KMS-11 (cell line): ENCODE data around the gene LPAR2.
A peak's percentile ranks its signal among the peaks of the same experiment; 100 is the strongest.

Source experiments
- H2AFZ ChIP-seq: fragments of 200-600 bp; sonication (generic); 2 replicates; pipeline ENCODE4 v1.6.1; 2016; ENCODE audit warnings: antibody characterized with exemption, mixed run types, low read depth
- H3K27ac ChIP-seq: fragments of 200-600 bp; sonication (generic); 2 replicates; pipeline ENCODE4 v1.6.1; 2016; ENCODE audit warnings: mild to moderate bottlenecking, mixed run types
- H3K27me3 ChIP-seq: fragments of 200-600 bp; sonication (generic); 2 replicates; pipeline ENCODE4 v1.6.1; 2017; ENCODE audit warnings: mild to moderate bottlenecking, low read depth, mixed run types, moderate library complexity; ENCODE audit not compliant: insufficient read depth
- H3K36me3 ChIP-seq: fragments of 200-600 bp; sonication (generic); 2 replicates; pipeline ENCODE4 v1.6.1; 2017; ENCODE audit warnings: mild to moderate bottlenecking, mixed run types; ENCODE audit not compliant: insufficient read depth
- H3K4me1 ChIP-seq: fragments of 200-600 bp; sonication (generic); 2 replicates; pipeline ENCODE4 v1.6.1; 2016; ENCODE audit warnings: mild to moderate bottlenecking, low read depth, mixed run types; ENCODE audit not compliant: poor library complexity, severe bottlenecking
- H3K4me2 ChIP-seq: fragments of 200-600 bp; sonication (generic); 2 replicates; pipeline ENCODE4 v1.7.0; 2016; ENCODE audit warnings: mild to moderate bottlenecking, mixed run types
- H3K4me3 ChIP-seq: fragments of 200-600 bp; sonication (generic); IDR thresholded peaks from 2 replicates; pipeline ENCODE4 v1.6.1; 2017; ENCODE audit warnings: low read depth, low read length, mixed read lengths; ENCODE audit not compliant: insufficient read depth
- H3K79me2 ChIP-seq: fragments of 200-600 bp; sonication (generic); 2 replicates; pipeline ENCODE4 v1.6.1; 2016; ENCODE audit warnings: low read depth, mixed run types; ENCODE audit not compliant: insufficient read depth
- H3K9ac ChIP-seq: fragments of 200-600 bp; sonication (generic); 2 replicates; pipeline ENCODE4 v1.6.1; 2016; ENCODE audit warnings: mild to moderate bottlenecking, mixed run types
- H4K20me1 ChIP-seq: fragments of 200-600 bp; sonication (generic); 2 replicates; pipeline ENCODE4 v1.6.1; 2016; ENCODE audit warnings: mild to moderate bottlenecking, mixed run types; ENCODE audit not compliant: insufficient read depth
- CTCF ChIP-seq: fragments of 200-600 bp; sonication (generic); conservative IDR thresholded peaks from 2 replicates; pipeline ENCODE4 v1.6.1; 2017; ENCODE audit warnings: low read depth, mild to moderate bottlenecking, antibody characterized with exemption, low read length, moderate library complexity, mixed read lengths

The LPAR2 gene

DNA sequence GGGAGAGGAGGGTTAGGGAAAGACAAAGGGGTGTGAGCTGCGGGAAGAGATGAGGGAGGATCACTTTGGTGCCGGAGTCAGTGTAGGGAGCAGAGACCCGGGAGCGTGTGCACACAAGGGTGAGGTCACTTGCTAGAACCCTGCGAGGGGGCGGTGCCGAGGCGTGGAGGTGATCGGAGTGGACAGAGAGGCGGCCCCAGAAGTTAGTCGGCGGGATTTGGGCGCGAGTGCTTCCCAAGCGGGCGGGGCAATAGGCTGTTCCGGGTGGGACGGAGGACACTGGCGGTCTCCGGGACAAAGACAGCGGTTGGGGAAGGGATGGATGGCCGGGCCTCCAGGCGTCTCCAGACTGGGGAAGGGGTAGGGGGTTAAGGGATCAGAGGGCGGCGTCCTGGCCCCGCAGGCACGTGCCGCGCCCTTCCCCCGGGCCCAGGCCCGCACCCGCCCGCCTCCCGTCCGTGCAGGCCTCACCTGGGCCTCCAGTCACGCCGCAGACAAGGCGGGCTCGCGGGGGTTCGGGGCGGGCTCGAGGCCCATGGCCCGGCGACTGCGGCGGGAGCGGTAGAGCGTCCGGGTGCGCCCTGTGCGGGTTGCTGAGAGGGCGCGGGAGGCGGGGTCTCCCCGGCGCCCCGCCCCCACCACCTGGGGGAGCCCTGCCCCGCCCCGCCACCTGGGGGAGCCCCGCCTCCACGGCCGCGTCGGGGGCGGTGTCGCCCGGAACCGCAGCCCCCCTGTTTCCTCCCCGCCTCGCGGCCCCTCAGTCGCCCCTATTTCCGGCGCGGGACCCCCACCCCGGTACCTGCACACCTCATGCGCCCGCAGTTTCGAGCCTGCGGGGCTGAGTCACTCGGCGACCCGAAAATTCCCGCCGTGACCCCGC, at the start of gene LPAR2:
TSS of gene LPAR2 (minus strand) at position 600 of the 880 bp plus-strand sequence. CDS start 945 bp downstream, outside the sequence.
- Histone ChIP-seq H3K4me1 (no peaks in the 10 kb centered on the region), H3K36me3 (no peaks in the 10 kb centered on the region), H2AFZ (peak within 1 kb of the TSS; percentile 18), H3K9ac (peak within 1 kb of the TSS; percentile 15; the same call in 1 of the 2 replicates), H3K79me2 (no peaks in the 10 kb centered on the region), H4K20me1 (no peaks in the 10 kb centered on the region), H3K27me3 (no peaks in the 10 kb centered on the region), H3K4me3 (no peak within 1 kb of the TSS), H3K27ac (no peak within 1 kb of the TSS), H3K4me2 (no peak within 1 kb of the TSS)
- TF ChIP-seq CTCF, result no peak

GRCh38 chr19:19677579-19677978, 49.6 kb upstream of the LPAR2 start:
- no peaks in the 10 kb centered on the region for H4K20me1 ChIP-seq
- H3K27ac ChIP-seq, result no peak overlapping the region
- peaks cover 47% of the 10 kb centered on the region; the same call in 1 of the 2 replicates for H3K36me3 ChIP-seq
- TF ChIP-seq CTCF, result no peak
- H3K4me1 ChIP-seq, result no peaks in the 10 kb centered on the region
- H3K27me3 ChIP-seq, result no peaks in the 10 kb centered on the region
- H3K4me2 ChIP-seq, result no peak overlapping the region
- no peak overlapping the region for H3K9ac ChIP-seq
- no peak overlapping the region for H2AFZ ChIP-seq
- H3K4me3 ChIP-seq, result no peak overlapping the region
- peaks cover 35% of the 10 kb centered on the region; the same call in 1 of the 2 replicates for H3K79me2 ChIP-seq

DNA sequence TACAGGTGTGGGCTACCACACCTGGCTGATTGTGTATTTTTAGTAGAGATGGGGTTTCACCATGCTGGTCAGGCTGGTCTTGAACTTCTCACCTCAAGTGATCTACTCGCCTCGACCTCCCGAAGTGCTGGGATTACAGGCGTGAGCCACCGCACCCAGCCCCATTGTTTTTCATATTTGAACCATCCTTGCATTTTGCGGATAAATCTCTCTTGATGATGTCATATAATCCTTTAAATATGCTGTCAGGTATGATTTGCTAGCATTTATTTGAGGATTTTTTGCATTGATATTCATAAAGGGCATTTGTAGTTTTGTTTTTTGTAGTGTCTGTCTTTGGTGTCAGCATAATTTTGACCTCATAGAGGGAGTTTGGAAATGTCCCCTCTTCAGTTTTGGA, 46.3 kb upstream of the LPAR2 start:
- no peak for TF ChIP-seq CTCF
- Histone ChIP-seq H3K4me2 (no peak overlapping the region), H3K4me3 (no peak overlapping the region), H3K4me1 (peaks cover 8% of the 10 kb centered on the region), H3K27me3 (no peaks in the 10 kb centered on the region), H3K27ac (no peak overlapping the region), H3K79me2 (peaks cover 64% of the 10 kb centered on the region), H3K9ac (no peak overlapping the region), H3K36me3 (peaks cover 38% of the 10 kb centered on the region; the same call in 1 of the 2 replicates), H4K20me1 (no peaks in the 10 kb centered on the region), H2AFZ (no peak overlapping the region)

DNA sequence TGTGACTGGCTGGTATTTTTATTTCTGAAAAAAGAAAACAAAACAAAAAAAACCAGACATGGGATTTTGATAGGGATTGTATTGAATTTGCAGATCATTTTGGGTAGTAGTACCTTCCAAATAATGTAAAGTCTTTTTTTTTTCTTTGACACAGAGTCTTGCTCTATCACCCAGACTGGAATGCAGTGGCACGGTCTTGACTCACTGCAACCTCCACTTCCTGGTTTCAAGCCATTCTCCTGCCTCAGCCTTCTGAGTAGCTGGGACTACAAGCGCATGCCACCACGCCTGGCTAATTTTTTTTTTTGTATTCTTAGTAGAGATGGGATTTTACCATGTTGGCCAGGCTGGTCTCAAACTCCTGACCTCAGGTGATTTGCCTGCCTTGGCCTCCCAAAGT, 44.8 kb upstream of the LPAR2 start:
- peaks cover 67% of the 10 kb centered on the region for H3K79me2 ChIP-seq
- H2AFZ ChIP-seq, result no peak overlapping the region
- H3K27ac ChIP-seq, result no peak overlapping the region

More for the DNA sequence above, 44.8 kb upstream of the LPAR2 start:
- no peak for TF ChIP-seq CTCF
- no peak overlapping the region for H3K4me3 ChIP-seq
- peaks cover 26% of the 10 kb centered on the region; the same call in 1 of the 2 replicates for H3K36me3 ChIP-seq
- peaks cover 8% of the 10 kb centered on the region for H3K4me1 ChIP-seq
- H3K9ac ChIP-seq, result no peak overlapping the region
- no peaks in the 10 kb centered on the region for H4K20me1 ChIP-seq
- H3K4me2 ChIP-seq, result no peak overlapping the region
- no peaks in the 10 kb centered on the region for H3K27me3 ChIP-seq
